Suprapubic skin (tissue), 4 donors: ENCODE results near the gene ARTN.

Experiments
- EP300 ChIP-seq: sonication (generic); formaldehyde crosslinking; IDR thresholded peaks from one replicate; pipeline ENCODE4 v1.6.1; 2017; ENCODE audit warnings: antibody characterized with exemption
- POLR2A ChIP-seq, 2 donors: fragments of 450-650 bp; IDR thresholded peaks; one replicate each; pipeline ENCODE4 v1.6.1; 2017; ENCODE audit warnings: antibody characterized with exemption in 2 of 2, mild to moderate bottlenecking in 2 of 2, moderate library complexity in 2 of 2
- POLR2AphosphoS5 ChIP-seq, 3 donors: sonication (generic); formaldehyde crosslinking; IDR thresholded peaks; one replicate each; pipeline ENCODE4 v1.6.1; 2017; ENCODE audit warnings: antibody characterized with exemption in 3 of 3
- TF ChIP-seq, protein P1 (sequence below), 2 donors: fragments of 200-600 bp in 1 of 2; fragments of 450-650 bp in 1 of 2; sonication (generic) in 1 of 2; IDR thresholded peaks; one replicate each; pipeline ENCODE4 v1.5.1; 2016 to 2019; ENCODE audit warnings: antibody characterized with exemption in 2 of 2, mild to moderate bottlenecking in 1 of 2, moderate library complexity in 1 of 2

DNA sequence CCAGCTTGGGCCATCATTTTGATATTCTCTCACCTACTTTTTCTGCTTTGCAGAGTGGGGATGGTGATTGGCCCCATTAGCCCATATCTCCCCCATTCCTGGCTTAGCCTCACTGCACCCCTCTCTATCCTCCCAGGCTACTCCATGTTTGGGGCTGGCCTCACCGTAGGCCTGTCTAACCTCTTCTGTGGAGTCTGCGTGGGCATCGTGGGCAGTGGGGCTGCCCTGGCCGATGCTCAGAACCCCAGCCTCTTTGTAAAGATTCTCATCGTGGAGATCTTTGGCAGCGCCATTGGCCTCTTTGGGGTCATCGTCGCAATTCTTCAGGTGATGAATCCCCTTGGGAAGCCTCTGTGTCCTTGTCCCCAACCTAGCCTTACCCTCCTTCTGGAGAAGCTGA is 43.3 kb downstream of the ARTN start:
- TF ChIP-seq POLR2A (IDR thresholded peaks at IDR 0.05) (no peak), EP300 (no peak), POLR2AphosphoS5 (IDR thresholded peaks at IDR 0.05) (no peak)
- TF ChIP-seq, protein P1, sequence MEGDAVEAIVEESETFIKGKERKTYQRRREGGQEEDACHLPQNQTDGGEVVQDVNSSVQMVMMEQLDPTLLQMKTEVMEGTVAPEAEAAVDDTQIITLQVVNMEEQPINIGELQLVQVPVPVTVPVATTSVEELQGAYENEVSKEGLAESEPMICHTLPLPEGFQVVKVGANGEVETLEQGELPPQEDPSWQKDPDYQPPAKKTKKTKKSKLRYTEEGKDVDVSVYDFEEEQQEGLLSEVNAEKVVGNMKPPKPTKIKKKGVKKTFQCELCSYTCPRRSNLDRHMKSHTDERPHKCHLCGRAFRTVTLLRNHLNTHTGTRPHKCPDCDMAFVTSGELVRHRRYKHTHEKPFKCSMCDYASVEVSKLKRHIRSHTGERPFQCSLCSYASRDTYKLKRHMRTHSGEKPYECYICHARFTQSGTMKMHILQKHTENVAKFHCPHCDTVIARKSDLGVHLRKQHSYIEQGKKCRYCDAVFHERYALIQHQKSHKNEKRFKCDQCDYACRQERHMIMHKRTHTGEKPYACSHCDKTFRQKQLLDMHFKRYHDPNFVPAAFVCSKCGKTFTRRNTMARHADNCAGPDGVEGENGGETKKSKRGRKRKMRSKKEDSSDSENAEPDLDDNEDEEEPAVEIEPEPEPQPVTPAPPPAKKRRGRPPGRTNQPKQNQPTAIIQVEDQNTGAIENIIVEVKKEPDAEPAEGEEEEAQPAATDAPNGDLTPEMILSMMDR (IDR thresholded peaks at IDR 0.05), result no peak
